CD8-positive, alpha-beta memory T cell (primary cell): ENCODE results near the gene NACA2. TPM values are rescaled to one million over a fixed set of nuclear protein-coding genes. Genes with fewer than 3 reads are reported as not detected.
"Not testable (repeated sequence)": the region's sequence is repeated elsewhere in the genome, so short reads cannot be mapped to it uniquely, and the experiment has no call there.

Experiments used
- CTCF ChIA-PET: fragments of 350-600 bp; sonication (Branson Sonifier 250); formaldehyde crosslinking; loops from one replicate; lab custom pipeline; 2021; ENCODE audit warnings: antibody characterized with exemption; lab: Charles Lee
- POLR2A ChIA-PET: fragments of 350-600 bp; sonication (Branson Sonifier 250); formaldehyde crosslinking; loops from one replicate; lab custom pipeline; 2021; ENCODE audit warnings: antibody characterized with exemption; lab: Charles Lee
- DNase-seq, 5 donors: peaks; one replicate each; pipeline versions ENCODE4 v3.0.0 to v3.0.0-alpha.2; 2020 to 2022; ENCODE audit warnings: mixed read lengths in 1 of 5
- H3K27ac ChIP-seq: one replicate; pipeline ENCODE4 v1.7.0; 2013; ENCODE audit warnings: low read depth, mild to moderate bottlenecking, low read length, moderate library complexity
- H3K27me3 ChIP-seq: 2 replicates; pipeline ENCODE4 v1.7.0; 2013; ENCODE audit warnings: low read length, mild to moderate bottlenecking; ENCODE audit not compliant: insufficient read depth, poor library complexity, severe bottlenecking
- H3K36me3 ChIP-seq: 2 replicates; pipeline ENCODE4 v1.7.0; 2013; ENCODE audit warnings: mild to moderate bottlenecking, low read length, moderate library complexity; ENCODE audit not compliant: insufficient read depth
- H3K4me1 ChIP-seq: 2 replicates; pipeline ENCODE4 v1.7.0; 2013; ENCODE audit warnings: mild to moderate bottlenecking, low read length, moderate library complexity; ENCODE audit not compliant: insufficient read depth
- H3K4me3 ChIP-seq: 2 replicates; pipeline ENCODE4 v1.7.0; 2013; ENCODE audit warnings: mild to moderate bottlenecking, low read length
- H3K9me3 ChIP-seq: 2 replicates; pipeline ENCODE4 v1.7.0; 2013; ENCODE audit warnings: mild to moderate bottlenecking, low read length
- H3K27ac Mint-ChIP-seq, 8 donors: one replicate each; pipeline ENCODE4 v1.8.0; 2020 to 2021; ENCODE audit warnings: mixed read lengths in 8 of 8, mild to moderate bottlenecking in 6 of 8, inconsistent platforms in 3 of 8, moderate library complexity in 3 of 8
- H3K27me3 Mint-ChIP-seq, 2 donors: one replicate each; pipeline ENCODE4 v1.8.0; 2020 to 2021; ENCODE audit warnings: mixed read lengths in 2 of 2, mild to moderate bottlenecking in 1 of 2, moderate library complexity in 1 of 2
- H3K36me3 Mint-ChIP-seq, 3 donors: one replicate each; pipeline ENCODE4 v1.8.0; 2020 to 2021; ENCODE audit warnings: mixed read lengths in 3 of 3, inconsistent platforms in 1 of 3, mild to moderate bottlenecking in 1 of 3
- H3K4me1 Mint-ChIP-seq, 3 donors: one replicate each; pipeline ENCODE4 v1.8.0; 2020 to 2021; ENCODE audit warnings: mixed read lengths in 3 of 3, inconsistent platforms in 1 of 3, mild to moderate bottlenecking in 1 of 3
- H3K4me3 Mint-ChIP-seq, 7 donors: one replicate each; pipeline ENCODE4 v1.8.0; 2020 to 2021; ENCODE audit warnings: mixed read lengths in 7 of 7, mild to moderate bottlenecking in 6 of 7, moderate library complexity in 4 of 7, inconsistent platforms in 2 of 7
- H3K9me3 Mint-ChIP-seq, 5 donors: one replicate each; pipeline ENCODE4 v1.8.0; 2020 to 2022; ENCODE audit warnings: mixed read lengths in 5 of 5, mild to moderate bottlenecking in 3 of 5, moderate library complexity in 2 of 5, inconsistent platforms in 1 of 5
- polyA plus RNA-seq: library from polyadenylated mRNA; unstranded; fragments of 300-500 nt; fragmentation: Illumina TruSeq; gene quantifications from one replicate; pipeline ENCODE4 v1.2.3, GENCODE V29; 2021
- total RNA-seq, 2 experiments: library from RNA; stranded (reverse); gene quantifications; one replicate each; pipeline ENCODE4 v1.2.3, GENCODE V29; 2021

NACA2 gene
- total and polyA plus RNA-seq, 3 experiments from 2014 or later, result not detected

- no peaks in the 10 kb centered on the region for H3K9me3 ChIP-seq
- H3K4me1 Mint-ChIP-seq, result no peaks in the 10 kb centered on the region
- no peaks in the 10 kb centered on the region for H3K27me3 ChIP-seq
- no peaks in the 10 kb centered on the region for H3K36me3 ChIP-seq
- ChIA-PET POLR2A (no interaction called here), CTCF (interaction anchor here (0.9 kb wide), 1 partner anchor 9 kb away, joined by 3 read pairs; no protein-coding TSS in a partner anchor)
- peaks cover 0 to 9% (median 5%) of the 10 kb centered on the region in 5 donors for H3K9me3 Mint-ChIP-seq
- no peak for DNase-seq
- no peak overlapping the region for H3K27ac Mint-ChIP-seq
- H3K4me3 Mint-ChIP-seq, result no peak overlapping the region
- no peak overlapping the region for H3K27ac ChIP-seq
- H3K4me1 ChIP-seq, result no peaks in the 10 kb centered on the region
- peaks cover 8 to 20% of the 10 kb centered on the region in 2 donors for H3K27me3 Mint-ChIP-seq
- H3K4me3 ChIP-seq, result no peak overlapping the region
- peaks cover 0 to 4% (median 1%) of the 10 kb centered on the region in 3 donors for H3K36me3 Mint-ChIP-seq
These were observed 16.3 kb downstream of the NACA2 start for GRCh38 chr17:61574542-61575351.

GRCh38 chr17:61572547-61572946, 18.5 kb downstream of the NACA2 start:
- H3K4me3 Mint-ChIP-seq, CTCF ChIA-PET, H3K4me1 ChIP-seq, H3K4me1 Mint-ChIP-seq, H3K9me3 ChIP-seq, H3K27ac Mint-ChIP-seq, H3K9me3 Mint-ChIP-seq, H3K36me3 Mint-ChIP-seq, H3K27ac ChIP-seq, POLR2A ChIA-PET, H3K27me3 ChIP-seq, H3K36me3 ChIP-seq, H3K4me3 ChIP-seq, DNase-seq: not testable (repeated sequence)
- peaks cover 5 to 11% of the 10 kb centered on the region in 2 donors for H3K27me3 Mint-ChIP-seq

GRCh38 chr17:61571624-61572023, 19.4 kb downstream of the NACA2 start:
- Histone ChIP-seq H3K4me1 (no peaks in the 10 kb centered on the region), H3K27ac (no peak overlapping the region), H3K27me3 (no peaks in the 10 kb centered on the region), H3K36me3 (no peaks in the 10 kb centered on the region), H3K4me3 (no peak overlapping the region), H3K9me3 (no peaks in the 10 kb centered on the region)
- Mint-ChIP-seq H3K4me3 (no peak overlapping the region), H3K9me3 (peaks cover 0 to 9% (median 6%) of the 10 kb centered on the region in 5 donors), H3K27me3 (peaks cover 5 to 11% of the 10 kb centered on the region in 2 donors), H3K27ac (no peak overlapping the region), H3K4me1 (no peaks in the 10 kb centered on the region), H3K36me3 (peaks cover 0 to 4% (median 1%) of the 10 kb centered on the region in 3 donors)
- CTCF ChIA-PET, result no interaction called here
- no peak for DNase-seq
- POLR2A ChIA-PET, result no interaction called here

GRCh38 chr17:61570118-61570517, 20.9 kb downstream of the NACA2 start:
- no peak for DNase-seq
- CTCF ChIA-PET, result no interaction called here
- no peaks in the 10 kb centered on the region for H3K9me3 ChIP-seq
- no peak overlapping the region for H3K4me3 ChIP-seq
- Mint-ChIP-seq H3K9me3 (peaks cover 0 to 9% (median 6%) of the 10 kb centered on the region in 5 donors), H3K36me3 (peaks cover 0 to 4% (median 1%) of the 10 kb centered on the region in 3 donors), H3K27ac (no peak overlapping the region), H3K27me3 (peaks cover 5 to 11% of the 10 kb centered on the region in 2 donors), H3K4me3 (no peak overlapping the region), H3K4me1 (no peaks in the 10 kb centered on the region)
- H3K36me3 ChIP-seq, result no peaks in the 10 kb centered on the region
- POLR2A ChIA-PET, result no interaction called here
- no peaks in the 10 kb centered on the region for H3K4me1 ChIP-seq
- H3K27ac ChIP-seq, result no peak overlapping the region
- H3K27me3 ChIP-seq, result no peaks in the 10 kb centered on the region

- DNase-seq, H3K27ac ChIP-seq, H3K4me1 ChIP-seq, H3K4me3 ChIP-seq, H3K27ac Mint-ChIP-seq, H3K4me3 Mint-ChIP-seq, H3K9me3 Mint-ChIP-seq, CTCF ChIA-PET, H3K27me3 ChIP-seq, H3K9me3 ChIP-seq, H3K36me3 Mint-ChIP-seq, H3K4me1 Mint-ChIP-seq, POLR2A ChIA-PET, H3K36me3 ChIP-seq: not testable (repeated sequence)
- peaks cover 7 to 16% of the 10 kb centered on the region in 2 donors for H3K27me3 Mint-ChIP-seq
These were observed 21.5 kb downstream of the NACA2 start for GRCh38 chr17:61569525-61569924.

GRCh38 chr17:61568219-61569072, 22.6 kb downstream of the NACA2 start:
- Histone ChIP-seq H3K4me1 (no peaks in the 10 kb centered on the region), H3K9me3 (no peaks in the 10 kb centered on the region), H3K36me3 (no peaks in the 10 kb centered on the region), H3K27me3 (no peaks in the 10 kb centered on the region), H3K27ac (no peak overlapping the region), H3K4me3 (no peak overlapping the region)
- POLR2A ChIA-PET, result no interaction called here
- no peaks in the 10 kb centered on the region for H3K4me1 Mint-ChIP-seq
- peaks cover 7 to 13% of the 10 kb centered on the region in 2 donors for H3K27me3 Mint-ChIP-seq
- no peak for DNase-seq
- CTCF ChIA-PET, result interaction anchor here (0.6 kb wide), 1 partner anchor 141 kb away, joined by 3 read pairs; no protein-coding TSS in a partner anchor
- H3K9me3 Mint-ChIP-seq, result peaks cover 0 to 9% (median 6%) of the 10 kb centered on the region in 5 donors
- H3K27ac Mint-ChIP-seq, result no peak overlapping the region
- H3K4me3 Mint-ChIP-seq, result no peak overlapping the region
- peaks cover 0 to 4% (median 1%) of the 10 kb centered on the region in 3 donors for H3K36me3 Mint-ChIP-seq

GRCh38 chr17:61567045-61567802, 23.8 kb downstream of the NACA2 start:
- Mint-ChIP-seq H3K27ac (no peak overlapping the region), H3K4me1 (no peaks in the 10 kb centered on the region), H3K36me3 (peaks cover 0 to 4% (median 1%) of the 10 kb centered on the region in 3 donors), H3K27me3 (peaks cover 6 to 13% of the 10 kb centered on the region in 2 donors), H3K9me3 (peaks cover 0 to 9% (median 6%) of the 10 kb centered on the region in 5 donors), H3K4me3 (no peak overlapping the region)
- DNase-seq, result no peak
- Histone ChIP-seq H3K4me3 (no peak overlapping the region), H3K4me1 (no peaks in the 10 kb centered on the region), H3K36me3 (no peaks in the 10 kb centered on the region), H3K27ac (no peak overlapping the region), H3K27me3 (no peaks in the 10 kb centered on the region), H3K9me3 (no peaks in the 10 kb centered on the region)
- POLR2A ChIA-PET, result no interaction called here
- CTCF ChIA-PET, result no interaction called here
